HepG2 (cell line): ENCODE results near the gene COBLL1. TPM values are rescaled to one million over a fixed set of nuclear protein-coding genes. Genes with fewer than 3 reads are reported as not detected.

Source experiments
- ARNTL ChIP-seq: sonication (generic); formaldehyde crosslinking; IDR thresholded peaks from 2 replicates; pipeline ENCODE4 v1.4.0; 2020; ENCODE audit warnings: mild to moderate bottlenecking, missing genetic modification reagents
- ATAD3A ChIP-seq: sonication (generic); formaldehyde crosslinking; IDR thresholded peaks from 2 replicates; pipeline ENCODE4 v1.4.0; 2020; ENCODE audit warnings: missing genetic modification reagents
- HMG20A ChIP-seq: IDR thresholded peaks from 2 replicates; pipeline ENCODE4 v1.6.1; 2016; ENCODE audit warnings: borderline replicate concordance
- ISL2 ChIP-seq: sonication (generic); formaldehyde crosslinking; IDR thresholded peaks from 2 replicates; pipeline ENCODE4 v1.5.0; 2020; ENCODE audit warnings: missing genetic modification reagents
- JUN ChIP-seq: sonication (generic); formaldehyde crosslinking; IDR thresholded peaks from 2 replicates; pipeline ENCODE4 v1.4.0; 2020; ENCODE audit warnings: mild to moderate bottlenecking, missing genetic modification reagents
- JUNB ChIP-seq: sonication (generic); formaldehyde crosslinking; IDR thresholded peaks from 2 replicates; pipeline ENCODE4 v1.8.0; 2022; ENCODE audit warnings: missing genetic modification reagents, mild to moderate bottlenecking, borderline replicate concordance
- KDM3A ChIP-seq: IDR thresholded peaks from 2 replicates; pipeline ENCODE4 v1.6.1; 2018; ENCODE audit warnings: low read depth, missing compliant biosample characterization
- KDM4B ChIP-seq: sonication (generic); formaldehyde crosslinking; IDR thresholded peaks from 2 replicates; pipeline ENCODE4 v1.4.0; 2020; ENCODE audit warnings: missing genetic modification reagents
- KLF6 ChIP-seq: IDR thresholded peaks from 2 replicates; pipeline ENCODE4 v1.8.0; 2016; ENCODE audit warnings: missing biosample characterization, missing genetic modification reagents
- MEIS2 ChIP-seq: sonication (generic); formaldehyde crosslinking; IDR thresholded peaks from 2 replicates; pipeline ENCODE4 v1.9.0; 2021; ENCODE audit warnings: mild to moderate bottlenecking, missing genetic modification reagents
- MXD4 ChIP-seq: IDR thresholded peaks from 2 replicates; pipeline ENCODE4 v1.6.1; 2016; ENCODE audit warnings: mild to moderate bottlenecking, missing biosample characterization, missing genetic modification reagents
- NFYB ChIP-seq: sonication (generic); formaldehyde crosslinking; IDR thresholded peaks from 2 replicates; pipeline ENCODE4 v1.4.0; 2020; ENCODE audit warnings: missing genetic modification reagents
- PHF21A ChIP-seq: sonication (generic); formaldehyde crosslinking; IDR thresholded peaks from 2 replicates; pipeline ENCODE4 v1.5.0; 2020; ENCODE audit warnings: mild to moderate bottlenecking, missing genetic modification reagents
- RERE ChIP-seq: IDR thresholded peaks from 2 replicates; pipeline ENCODE4 v1.6.1; 2016; ENCODE audit warnings: low read depth, missing genetic modification reagents, missing compliant biosample characterization
- SMAD1 ChIP-seq: sonication (generic); formaldehyde crosslinking; IDR thresholded peaks from 2 replicates; pipeline ENCODE4 v1.4.0; 2020; ENCODE audit warnings: missing genetic modification reagents, low read depth, mild to moderate bottlenecking, borderline replicate concordance
- ZNF10 ChIP-seq: sonication (generic); formaldehyde crosslinking; IDR thresholded peaks from 2 replicates; pipeline ENCODE4 v1.4.0; 2020; ENCODE audit warnings: mild to moderate bottlenecking, low read depth, missing genetic modification reagents, borderline replicate concordance
- ZNF251 ChIP-seq: sonication (generic); formaldehyde crosslinking; IDR thresholded peaks from 2 replicates; pipeline ENCODE4 v1.9.0; 2021; ENCODE audit warnings: mild to moderate bottlenecking, missing genetic modification reagents
- ZNF431 ChIP-seq: sonication (generic); formaldehyde crosslinking; IDR thresholded peaks from 2 replicates; pipeline ENCODE4 v1.9.0; 2022; ENCODE audit warnings: missing genetic modification reagents, low read depth, mild to moderate bottlenecking, borderline replicate concordance
- ZNF501 ChIP-seq: sonication (generic); formaldehyde crosslinking; IDR thresholded peaks from 2 replicates; pipeline ENCODE4 v1.5.1; 2020; ENCODE audit warnings: mild to moderate bottlenecking, moderate library complexity, missing genetic modification reagents
- ZNF574 ChIP-seq: sonication (generic); formaldehyde crosslinking; IDR thresholded peaks from 2 replicates; pipeline ENCODE4 v1.4.0; 2020; ENCODE audit warnings: missing genetic modification reagents
- ZNF784 ChIP-seq: sonication (generic); formaldehyde crosslinking; IDR thresholded peaks from 2 replicates; pipeline ENCODE4 v1.5.1; 2020; ENCODE audit warnings: missing genetic modification reagents, mild to moderate bottlenecking, borderline replicate concordance
- polyA plus RNA-seq, 8 experiments: library from polyadenylated mRNA; depleted of rRNA in 3 of 8; stranded (reverse) in 7 of 8; unstranded in 1 of 8; fragments of >200 nt; fragmentation: Illumina TruSeq in 4 of 8; extraction: Trizol in 4 of 8; gene quantifications; 2 replicates each; pipeline versions ENCODE4 v1.2.1 to v1.2.3, GENCODE V29; 2011 to 2016; ENCODE audit warnings: low read depth in 4 of 8, missing spikeins in 1 of 8, mixed read lengths in 1 of 8; ENCODE audit not compliant: insufficient read depth in 1 of 8
- total RNA-seq, 5 experiments: library from RNA; depleted of rRNA; stranded (reverse); fragments of >200 nt; fragmentation: Illumina TruSeq; extraction: Trizol; gene quantifications; 2 replicates each; pipeline ENCODE4 v1.2.3, GENCODE V29; 2016; ENCODE audit warnings: low read depth in 1 of 5

The COBLL1 gene
- total and polyA plus RNA-seq, 2 of the 13 experiments (the other 11 are each of a cell fraction or from before 2014, with no cell fraction given) = 32.6 to 86.8 TPM

GRCh38 chr2:164840458-164840929 lies 1.1 kb downstream of the COBLL1 start (continued):
- TF ChIP-seq PHF21A (peak; percentile 28; the same call in 1 of the 2 replicates), JUNB (CRISPR knock-in tag) (no peak), ZNF574 (CRISPR knock-in tag) (peak; percentile 63), ZNF10 (CRISPR knock-in tag) (no peak), JUN (no peak), ISL2 (peak; percentile 70), HMG20A (CRISPR knock-in tag) (peak; percentile 33; the same call in 1 of the 2 replicates), MEIS2 (peak; percentile 82), ZNF431 (CRISPR knock-in tag) (peak; percentile 40; the same call in 1 of the 2 replicates), KDM3A (no peak), KLF6 (CRISPR knock-in tag) (peak; percentile 16; the same call in 1 of the 2 replicates), MXD4 (CRISPR knock-in tag) (peak; percentile 84), NFYB (CRISPR knock-in tag) (peak; percentile 67), SMAD1 (CRISPR knock-in tag) (no peak), ZNF784 (no peak), RERE (CRISPR knock-in tag) (no peak), ATAD3A (CRISPR knock-in tag) (no peak), ZNF251 (CRISPR knock-in tag) (no peak), KDM4B (CRISPR knock-in tag) (no peak), ARNTL (peak; percentile 86), ZNF501 (CRISPR knock-in tag) (peak; percentile 47)
